Fibroblast of upper back skin (primary cell): ENCODE data around the gene APOC4.
"Not testable (repeated sequence)": the region's sequence is repeated elsewhere in the genome, so short reads cannot be mapped to it uniquely, and the experiment has no call there.

Source experiments
- DNase-seq: peaks from one replicate; pipeline ENCODE4 v3.0.0-alpha.2; 2013

The APOC4 gene, protein sequence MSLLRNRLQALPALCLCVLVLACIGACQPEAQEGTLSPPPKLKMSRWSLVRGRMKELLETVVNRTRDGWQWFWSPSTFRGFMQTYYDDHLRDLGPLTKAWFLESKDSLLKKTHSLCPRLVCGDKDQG

DNA sequence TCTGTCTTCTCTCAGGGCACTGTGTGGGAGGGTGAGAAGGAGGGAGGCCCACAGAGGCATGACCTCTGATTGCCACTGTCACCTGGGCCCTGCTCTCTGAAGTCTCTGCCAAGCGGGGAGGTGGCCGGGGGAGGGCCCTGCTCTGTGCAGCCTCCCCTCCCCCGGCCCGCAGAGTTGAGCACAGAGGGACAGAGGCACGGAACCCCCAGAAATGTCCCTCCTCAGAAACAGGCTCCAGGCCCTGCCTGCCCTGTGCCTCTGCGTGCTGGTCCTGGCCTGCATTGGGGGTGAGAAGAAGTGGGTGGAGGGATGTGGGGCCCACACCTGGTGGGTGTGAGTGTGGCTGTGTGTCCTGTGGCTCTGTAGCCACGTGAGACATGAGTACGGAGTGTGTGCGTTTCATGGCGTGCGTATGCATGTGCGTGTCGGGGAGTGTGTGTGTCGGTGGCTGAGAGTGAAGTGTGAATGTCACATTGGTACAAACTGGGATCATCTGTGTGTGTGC is at the start of gene APOC4:
Gene APOC4, plus strand, starts transcription at position 171 of the 505 bp plus-strand sequence. Its CDS starts 41 bp downstream, at position 212.
- DNase-seq = no peak

DNA sequence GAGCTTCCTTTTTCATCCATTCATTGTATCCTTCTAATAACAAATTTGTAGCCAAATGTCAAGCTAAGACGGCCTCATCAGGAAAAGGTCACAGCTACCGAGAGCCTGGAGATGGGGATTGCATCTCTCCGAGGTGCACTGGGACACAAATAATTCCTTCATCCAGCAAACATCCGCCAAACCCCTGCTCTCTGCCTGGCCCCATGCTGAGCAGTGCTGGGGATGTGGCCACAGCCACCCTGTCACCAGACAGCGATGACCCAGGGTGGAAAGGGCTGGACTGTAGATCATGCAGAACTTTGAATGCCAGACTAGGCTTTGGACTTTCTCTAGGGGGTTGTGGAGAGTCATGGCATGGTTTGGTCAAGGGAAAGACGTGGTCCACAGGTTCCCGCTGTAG is 49.1 kb upstream of the APOC4 start:
- DNase-seq = no peak

DNA sequence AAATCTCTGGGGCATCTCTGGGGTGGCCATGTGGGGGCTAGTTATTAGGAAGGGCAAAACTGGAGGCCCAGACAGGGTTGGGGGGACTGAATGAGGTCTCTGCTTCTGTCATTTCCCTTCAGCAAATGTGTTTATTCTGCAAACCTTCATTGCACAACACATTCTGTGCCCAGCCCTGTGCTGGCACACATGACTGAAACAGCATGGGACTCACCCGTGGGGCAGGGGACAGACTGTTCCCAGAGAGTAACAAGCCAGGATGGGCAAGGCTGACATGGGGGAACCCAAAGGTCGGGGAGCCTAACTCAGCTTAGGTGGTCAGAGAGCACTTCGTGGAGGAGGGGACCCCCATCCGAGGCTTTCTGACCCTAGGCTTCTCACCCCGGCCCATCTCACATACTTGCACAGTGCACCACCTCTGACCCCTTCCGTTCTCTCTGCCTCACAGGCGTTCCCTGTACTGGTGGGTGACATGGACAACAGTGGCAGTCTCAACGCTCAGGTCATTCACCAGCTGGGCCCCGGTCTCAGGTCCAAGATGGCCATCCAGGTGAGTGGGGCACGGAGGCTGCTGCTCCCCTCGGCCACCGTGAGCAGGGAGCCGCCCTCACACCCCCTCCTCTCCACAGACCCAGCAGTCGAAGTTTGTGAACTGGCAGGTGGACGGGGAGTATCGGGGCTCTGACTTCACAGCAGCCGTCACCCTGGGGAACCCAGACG is 48.5 kb upstream of the APOC4 start:
- no peak for DNase-seq

DNA sequence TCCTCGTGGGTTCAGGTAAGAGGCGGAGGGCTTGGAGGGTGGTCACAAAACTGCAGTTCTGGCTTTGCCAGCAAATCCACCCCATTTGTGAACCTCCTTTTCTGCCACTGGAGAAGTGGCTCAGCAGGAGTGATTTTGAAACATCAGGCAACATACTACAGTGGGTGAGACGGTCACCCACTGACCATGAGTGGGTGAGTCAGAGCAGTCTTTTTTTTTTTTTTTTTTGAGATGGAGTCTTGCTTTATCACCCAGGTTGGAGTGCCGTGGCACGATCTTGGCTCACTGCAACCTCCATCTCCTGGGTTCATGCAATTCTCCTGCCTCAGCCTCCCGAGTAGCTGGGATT is 48.0 kb upstream of the APOC4 start:
- DNase-seq = no peak

DNA sequence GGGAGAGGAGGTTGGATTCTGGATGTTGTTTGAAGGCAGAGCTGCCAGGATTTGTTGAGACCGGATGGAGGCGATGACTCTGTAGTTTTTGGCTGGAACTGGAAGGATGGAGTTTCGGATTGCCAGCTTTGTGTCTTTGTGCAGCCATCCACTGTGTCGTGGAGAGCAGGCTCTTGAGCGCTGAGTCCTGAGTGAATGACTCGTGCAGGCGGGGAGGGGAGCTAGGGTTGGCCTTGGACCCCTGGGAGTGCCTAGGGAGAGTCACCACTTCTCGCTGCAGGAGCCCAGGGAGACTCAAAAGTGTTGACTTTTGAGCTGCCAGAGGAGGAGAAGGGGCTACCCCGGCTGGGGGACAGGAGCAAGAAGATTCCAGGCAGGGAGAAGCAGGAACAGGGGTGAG is 47.1 kb upstream of the APOC4 start:
- DNase-seq = no peak

GRCh38 chr19:44897835-44898234 is 44.2 kb upstream of the APOC4 start:
- DNase-seq = no peak

GRCh38 chr19:44900328-44901244 is 41.5 kb upstream of the APOC4 start:
- DNase-seq = no peak

- no peak for DNase-seq
Observed at GRCh38 chr19:44903216-44903601, 38.8 kb upstream of the APOC4 start.

DNA sequence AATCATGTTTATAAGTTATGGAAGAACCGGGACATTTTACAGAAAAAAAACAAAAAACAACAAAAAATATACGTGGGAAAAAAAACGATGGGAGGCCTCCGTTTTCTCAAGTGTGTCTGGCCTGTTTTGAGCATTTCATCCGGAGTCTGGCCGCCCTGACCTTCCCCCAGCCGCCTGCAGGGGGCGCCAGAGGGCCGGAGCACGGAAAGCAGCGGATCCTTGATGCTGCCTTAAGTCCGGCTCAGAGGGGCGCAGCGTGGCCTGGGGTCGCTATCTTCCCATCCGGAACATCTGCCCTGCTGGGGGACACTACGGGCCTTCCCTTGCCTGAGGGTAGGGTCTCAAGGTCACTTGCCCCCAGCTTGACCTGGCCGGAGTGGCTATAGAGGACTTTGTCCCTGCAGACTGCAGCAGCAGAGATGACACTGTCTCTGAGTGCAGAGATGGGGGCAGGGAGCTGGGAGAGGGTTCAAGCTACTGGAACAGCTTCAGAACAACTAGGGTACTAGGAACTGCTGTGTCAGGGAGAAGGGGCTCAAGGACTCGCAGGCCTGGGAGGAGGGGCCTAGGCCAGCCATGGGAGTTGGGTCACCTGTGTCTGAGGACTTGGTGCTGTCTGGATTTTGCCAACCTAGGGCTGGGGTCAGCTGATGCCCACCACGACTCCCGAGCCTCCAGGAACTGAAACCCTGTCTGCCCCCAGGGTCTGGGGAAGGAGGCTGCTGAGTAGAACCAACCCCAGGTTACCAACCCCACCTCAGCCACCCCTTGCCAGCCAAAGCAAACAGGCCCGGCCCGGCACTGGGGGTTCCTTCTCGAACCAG is 38.2 kb upstream of the APOC4 start:
- DNase-seq = peak; percentile 47

DNA sequence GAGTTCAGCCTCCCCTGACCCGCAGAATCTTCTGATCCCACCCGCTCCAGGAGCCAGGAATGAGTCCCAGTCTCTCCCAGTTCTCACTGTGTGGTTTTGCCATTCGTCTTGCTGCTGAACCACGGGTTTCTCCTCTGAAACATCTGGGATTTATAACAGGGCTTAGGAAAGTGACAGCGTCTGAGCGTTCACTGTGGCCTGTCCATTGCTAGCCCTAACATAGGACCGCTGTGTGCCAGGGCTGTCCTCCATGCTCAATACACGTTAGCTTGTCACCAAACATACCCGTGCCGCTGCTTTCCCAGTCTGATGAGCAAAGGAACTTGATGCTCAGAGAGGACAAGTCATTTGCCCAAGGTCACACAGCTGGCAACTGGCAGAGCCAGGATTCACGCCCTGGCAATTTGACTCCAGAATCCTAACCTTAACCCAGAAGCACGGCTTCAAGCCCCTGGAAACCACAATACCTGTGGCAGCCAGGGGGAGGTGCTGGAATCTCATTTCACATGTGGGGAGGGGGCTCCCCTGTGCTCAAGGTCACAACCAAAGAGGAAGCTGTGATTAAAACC is 37.5 kb upstream of the APOC4 start:
- DNase-seq = no peak

DNA sequence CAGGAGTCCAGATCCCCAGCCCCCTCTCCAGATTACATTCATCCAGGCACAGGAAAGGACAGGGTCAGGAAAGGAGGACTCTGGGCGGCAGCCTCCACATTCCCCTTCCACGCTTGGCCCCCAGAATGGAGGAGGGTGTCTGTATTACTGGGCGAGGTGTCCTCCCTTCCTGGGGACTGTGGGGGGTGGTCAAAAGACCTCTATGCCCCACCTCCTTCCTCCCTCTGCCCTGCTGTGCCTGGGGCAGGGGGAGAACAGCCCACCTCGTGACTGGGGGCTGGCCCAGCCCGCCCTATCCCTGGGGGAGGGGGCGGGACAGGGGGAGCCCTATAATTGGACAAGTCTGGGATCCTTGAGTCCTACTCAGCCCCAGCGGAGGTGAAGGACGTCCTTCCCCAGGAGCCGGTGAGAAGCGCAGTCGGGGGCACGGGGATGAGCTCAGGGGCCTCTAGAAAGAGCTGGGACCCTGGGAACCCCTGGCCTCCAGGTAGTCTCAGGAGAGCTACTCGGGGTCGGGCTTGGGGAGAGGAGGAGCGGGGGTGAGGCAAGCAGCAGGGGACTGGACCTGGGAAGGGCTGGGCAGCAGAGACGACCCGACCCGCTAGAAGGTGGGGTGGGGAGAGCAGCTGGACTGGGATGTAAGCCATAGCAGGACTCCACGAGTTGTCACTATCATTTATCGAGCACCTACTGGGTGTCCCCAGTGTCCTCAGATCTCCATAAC is 36.4 kb upstream of the APOC4 start, which contains the start of gene APOE:
Gene APOE, plus strand, starts transcription at position 360 of the 724 bp plus-strand sequence. CDS start 829 bp downstream, outside the sequence.
- DNase-seq = no peak

DNA sequence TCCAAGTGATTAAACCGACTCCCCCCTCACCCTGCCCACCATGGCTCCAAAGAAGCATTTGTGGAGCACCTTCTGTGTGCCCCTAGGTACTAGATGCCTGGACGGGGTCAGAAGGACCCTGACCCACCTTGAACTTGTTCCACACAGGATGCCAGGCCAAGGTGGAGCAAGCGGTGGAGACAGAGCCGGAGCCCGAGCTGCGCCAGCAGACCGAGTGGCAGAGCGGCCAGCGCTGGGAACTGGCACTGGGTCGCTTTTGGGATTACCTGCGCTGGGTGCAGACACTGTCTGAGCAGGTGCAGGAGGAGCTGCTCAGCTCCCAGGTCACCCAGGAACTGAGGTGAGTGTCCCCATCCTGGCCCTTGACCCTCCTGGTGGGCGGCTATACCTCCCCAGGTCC is 34.4 kb upstream of the APOC4 start:
- DNase-seq = no peak

GRCh38 chr19:44908074-44908835 is 33.8 kb upstream of the APOC4 start:
- no peak for DNase-seq

GRCh38 chr19:44908836-44909261 is 33.2 kb upstream of the APOC4 start:
- no peak for DNase-seq

DNA sequence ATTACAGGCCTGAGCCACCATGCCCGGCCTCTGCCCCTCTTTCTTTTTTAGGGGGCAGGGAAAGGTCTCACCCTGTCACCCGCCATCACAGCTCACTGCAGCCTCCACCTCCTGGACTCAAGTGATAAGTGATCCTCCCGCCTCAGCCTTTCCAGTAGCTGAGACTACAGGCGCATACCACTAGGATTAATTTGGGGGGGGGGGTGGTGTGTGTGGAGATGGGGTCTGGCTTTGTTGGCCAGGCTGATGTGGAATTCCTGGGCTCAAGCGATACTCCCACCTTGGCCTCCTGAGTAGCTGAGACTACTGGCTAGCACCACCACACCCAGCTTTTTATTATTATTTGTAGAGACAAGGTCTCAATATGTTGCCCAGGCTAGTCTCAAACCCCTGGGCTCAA is 32.3 kb upstream of the APOC4 start:
- DNase-seq = no peak

DNA sequence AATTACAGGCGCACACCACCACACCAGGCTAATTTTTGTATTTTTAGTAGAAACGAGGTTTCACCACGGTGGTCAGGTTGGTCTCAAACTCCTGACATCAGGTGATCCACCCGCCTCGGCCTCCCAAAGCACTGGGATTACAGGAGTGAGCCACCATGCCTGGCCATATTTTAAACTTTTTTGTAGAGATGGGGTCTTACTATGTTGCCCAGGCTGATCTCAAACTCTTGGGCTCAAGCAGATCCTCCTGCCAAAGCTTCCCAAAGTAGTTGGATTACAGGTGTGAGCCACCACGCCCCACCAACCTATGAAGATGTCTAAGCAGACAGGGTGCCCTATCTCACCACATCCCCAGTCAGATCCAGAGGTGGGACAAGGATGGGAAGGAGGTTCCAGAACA is 30.1 kb upstream of the APOC4 start:
- not testable (repeated sequence) for DNase-seq

DNA sequence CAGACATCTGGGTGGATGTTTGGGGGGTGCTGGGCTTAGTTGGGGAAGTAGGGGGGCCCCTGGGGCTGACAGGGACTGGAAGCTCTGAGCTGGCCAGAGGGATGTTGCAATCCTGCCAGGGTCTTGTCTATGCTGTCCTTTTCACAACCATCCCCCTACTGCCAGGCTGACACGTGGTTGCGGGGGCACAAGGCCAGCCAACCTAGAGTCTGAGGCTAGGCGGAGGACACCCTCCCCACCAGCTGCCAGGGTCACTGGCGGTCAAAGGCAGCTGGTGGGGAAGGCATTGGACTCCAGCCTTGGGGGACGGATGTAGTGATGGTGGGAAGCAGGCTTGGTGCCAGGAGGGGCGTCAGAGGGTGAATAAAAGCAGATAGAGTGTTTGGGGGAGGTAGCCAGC is 29.2 kb upstream of the APOC4 start:
- DNase-seq = no peak

DNA sequence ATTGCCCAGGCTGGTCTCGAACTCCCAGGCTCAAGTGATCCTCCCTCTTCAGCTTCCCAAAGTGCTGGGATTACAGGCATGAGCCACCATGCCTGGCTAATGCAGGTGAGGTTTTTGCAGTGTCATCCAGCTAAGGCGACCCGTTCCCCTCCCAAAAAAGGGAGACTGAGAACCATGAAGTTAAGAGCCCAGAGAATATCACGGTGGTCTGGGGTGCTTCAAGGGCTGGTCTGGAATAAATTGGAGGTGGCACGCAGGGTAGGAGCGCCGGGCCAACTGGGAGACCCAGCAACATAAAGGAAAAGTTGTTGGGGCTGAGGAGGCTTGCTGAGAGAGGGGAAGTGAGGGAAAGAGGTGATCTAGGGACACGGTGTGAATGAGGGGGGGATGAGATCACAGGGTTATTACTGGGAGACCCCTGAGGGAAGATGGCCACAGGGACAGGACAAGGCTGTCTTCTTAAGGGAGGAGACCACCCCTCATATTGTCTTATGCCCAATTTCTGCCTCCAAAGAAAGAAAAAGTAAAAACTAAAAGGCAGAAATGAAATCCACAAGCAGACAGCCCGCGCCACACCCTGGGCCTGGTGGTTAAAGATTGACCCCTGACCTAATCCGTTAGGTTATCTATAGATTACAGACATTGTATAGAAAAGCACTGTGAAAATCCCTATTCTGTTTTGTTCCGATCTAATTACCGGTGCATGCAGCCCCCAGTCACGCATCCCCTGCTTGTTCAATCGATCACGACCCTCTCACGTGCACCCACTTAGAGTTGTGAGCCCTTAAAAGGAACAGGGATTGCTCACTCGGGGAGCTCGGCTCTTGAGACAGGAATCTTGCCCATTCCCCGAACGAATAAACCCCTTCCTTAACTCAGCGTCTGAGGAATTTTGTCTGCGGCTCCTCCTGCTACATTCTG is 28.3 kb upstream of the APOC4 start:
- DNase-seq = not testable (repeated sequence)

- DNase-seq = peak; percentile 84
Observed at GRCh38 chr19:44914433-44915206, 27.4 kb upstream of the APOC4 start, which contains the start of gene APOC1. APOC1 (plus strand) TSS chr19:44914608; CDS start chr19:44914892, 284 bp downstream.
